Ishikawa (cell line): Measurements from ENCODE around the gene GREB1L.

Experiments used
- CEBPB ChIP-seq: IDR thresholded peaks from 2 replicates; pipeline ENCODE4 v1.6.1; 2012
- CREB1 ChIP-seq: IDR thresholded peaks from 2 replicates; pipeline ENCODE4 v1.6.1; 2012; ENCODE audit warnings: low read depth
- EGR1 ChIP-seq: IDR thresholded peaks from 2 replicates; pipeline ENCODE4 v1.6.1; 2012
- EP300 ChIP-seq: IDR thresholded peaks from 2 replicates; pipeline ENCODE4 v1.6.1; 2012; ENCODE audit warnings: borderline replicate concordance
- FOXM1 ChIP-seq: IDR thresholded peaks from 2 replicates; pipeline ENCODE4 v1.6.1; 2012; ENCODE audit warnings: low read depth, borderline replicate concordance
- MAX ChIP-seq: IDR thresholded peaks from 2 replicates; pipeline ENCODE4 v1.6.1; 2012
- NFIC ChIP-seq: IDR thresholded peaks from 2 replicates; pipeline ENCODE4 v1.6.1; 2012
- RAD21 ChIP-seq: IDR thresholded peaks from 2 replicates; pipeline ENCODE4 v1.6.1; 2012; ENCODE audit warnings: low read depth
- REST ChIP-seq: IDR thresholded peaks from 2 replicates; pipeline ENCODE4 v1.6.1; 2012; ENCODE audit warnings: low read depth, mild to moderate bottlenecking
- TAF1 ChIP-seq: IDR thresholded peaks from 2 replicates; pipeline ENCODE4 v1.6.1; 2012; ENCODE audit warnings: low read depth, mild to moderate bottlenecking
- TCF12 ChIP-seq: IDR thresholded peaks from 2 replicates; pipeline ENCODE4 v1.6.1; 2012; ENCODE audit warnings: low read depth
- TEAD4 ChIP-seq: IDR thresholded peaks from 2 replicates; pipeline ENCODE4 v1.6.1; 2012
- USF1 ChIP-seq: IDR thresholded peaks from 2 replicates; pipeline ENCODE4 v1.6.1; 2012
- YY1 ChIP-seq: IDR thresholded peaks from 2 replicates; pipeline ENCODE4 v1.6.1; 2012; ENCODE audit warnings: low read depth
- ZBTB7A ChIP-seq: IDR thresholded peaks from 2 replicates; pipeline ENCODE4 v1.6.1; 2012; ENCODE audit warnings: low read depth

GREB1L gene

GRCh38 chr18:21513292-21513691, 271.3 kb downstream of the GREB1L start:
- no peak for TF ChIP-seq CREB1
- TF ChIP-seq REST = no peak
- no peak for TF ChIP-seq RAD21
- TF ChIP-seq YY1 = no peak
- TF ChIP-seq TEAD4 = no peak

GRCh38 chr18:21513741-21514140, 271.7 kb downstream of the GREB1L start:
- TF ChIP-seq TCF12 (no peak), EP300 (no peak), TEAD4 (no peak), USF1 (no peak), TAF1 (no peak), RAD21 (no peak), ZBTB7A (no peak), REST (no peak), YY1 (no peak), EGR1 (no peak), MAX (no peak), NFIC (no peak)

- TF ChIP-seq TCF12 (no peak), USF1 (no peak), FOXM1 (no peak), MAX (no peak)
Observed at GRCh38 chr18:21522530-21522929, 280.5 kb downstream of the GREB1L start.

GRCh38 chr18:21525916-21526315, 283.9 kb downstream of the GREB1L start:
- TF ChIP-seq NFIC (no peak), FOXM1 (no peak), TEAD4 (no peak), MAX (no peak)

GRCh38 chr18:21526463-21526862, 284.4 kb downstream of the GREB1L start:
- TF ChIP-seq USF1 (no peak), ZBTB7A (no peak), TCF12 (no peak), MAX (no peak), RAD21 (no peak), TEAD4 (no peak)

GRCh38 chr18:21534327-21534726, 292.3 kb downstream of the GREB1L start:
- TF ChIP-seq YY1 (no peak), USF1 (no peak), RAD21 (no peak), MAX (no peak), REST (no peak), TCF12 (no peak), NFIC (no peak), EGR1 (no peak), FOXM1 (no peak), ZBTB7A (no peak), CREB1 (no peak), TAF1 (no peak), TEAD4 (no peak), CEBPB (no peak), EP300 (no peak)
